ENCODE results near the gene ENO2.

Gene ENO2

GRCh38 chr12:6914947-6915788 lies 788 bp downstream of the ENO2 start:
- DNase-seq = no peak

GRCh38 chr12:6915789-6916285 lies 1.5 kb downstream of the ENO2 start:
- DNase-seq = no peak

GRCh38 chr12:6916426-6917200 lies 2.2 kb downstream of the ENO2 start:
- no peak for DNase-seq

GRCh38 chr12:6917491-6918231 lies 3.3 kb downstream of the ENO2 start:
- peak; percentile 53 for DNase-seq

GRCh38 chr12:6919588-6919987 lies 5.2 kb downstream of the ENO2 start:
- DNase-seq = no peak

GRCh38 chr12:6921539-6921938 lies 7.2 kb downstream of the ENO2 start:
- DNase-seq = no peak

- DNase-seq = no peak
Measured at GRCh38 chr12:6921996-6922946, 7.9 kb downstream of the ENO2 start.

- DNase-seq = no peak
Measured at GRCh38 chr12:6923003-6923732, 8.8 kb downstream of the ENO2 start.

- DNase-seq = no peak
Measured at GRCh38 chr12:6923851-6924250, 9.5 kb downstream of the ENO2 start.

GRCh38 chr12:6925239-6925539 lies 10.8 kb downstream of the ENO2 start:
- DNase-seq = no peak

GRCh38 chr12:6925540-6926279 lies 11.3 kb downstream of the ENO2 start:
- peak; percentile 91 for DNase-seq

- DNase-seq = peak; percentile 85
Measured at GRCh38 chr12:6927379-6928021, 13.1 kb downstream of the ENO2 start, which contains the start of gene ATN1. ATN1 (plus strand) TSS chr12:6927959; CDS start chr12:6934002, 6,043 bp downstream.

- DNase-seq = no peak
Measured at GRCh38 chr12:6928022-6928702, 13.8 kb downstream of the ENO2 start.

- no peak for DNase-seq
Measured at GRCh38 chr12:6928703-6929407, 14.5 kb downstream of the ENO2 start.

- DNase-seq = no peak
Measured at GRCh38 chr12:6929466-6930452, 15.4 kb downstream of the ENO2 start.

GRCh38 chr12:6932766-6933165 lies 18.4 kb downstream of the ENO2 start:
- no peak for DNase-seq

GRCh38 chr12:6934110-6934509 lies 19.7 kb downstream of the ENO2 start:
- no peak for DNase-seq
